Nephron (organoid): ENCODE results near the gene FXYD6.

Experiments
- H3K27ac Mint-ChIP-seq, 3 experiments: 2 replicates each; pipeline ENCODE4 v1.8.0; 2020; ENCODE audit warnings: mixed read lengths in 3 of 3, mild to moderate bottlenecking in 2 of 3, moderate library complexity in 1 of 3
- H3K27me3 Mint-ChIP-seq: 2 replicates; pipeline ENCODE4 v1.8.0; 2021; ENCODE audit warnings: low read depth, mild to moderate bottlenecking, moderate library complexity, mixed read lengths
- H3K36me3 Mint-ChIP-seq: 2 replicates; pipeline ENCODE4 v1.8.0; 2020; ENCODE audit warnings: low read depth, mixed read lengths
- H3K4me1 Mint-ChIP-seq: 2 replicates; pipeline ENCODE4 v1.8.0; 2020; ENCODE audit warnings: mixed read lengths
- H3K4me3 Mint-ChIP-seq, 3 experiments: 2 replicates each; pipeline ENCODE4 v1.8.0; 2020; ENCODE audit warnings: mild to moderate bottlenecking in 3 of 3, mixed read lengths in 3 of 3, moderate library complexity in 2 of 3
- H3K9me3 Mint-ChIP-seq: 2 replicates; pipeline ENCODE4 v1.8.0; 2020; ENCODE audit warnings: mixed read lengths
- CTCF ChIP-seq, 3 experiments: fragments of 200-600 bp; sonication (generic); IDR thresholded peaks; one replicate each; pipeline ENCODE4 v1.5.0; 2021; ENCODE audit warnings: antibody characterized with exemption in 3 of 3; ENCODE audit not compliant: unreplicated experiment in 3 of 3

The FXYD6 gene

GRCh38 chr11:117796872-117797529 lies 79.5 kb downstream of the FXYD6 start, which contains the start of gene DSCAML1:
DSCAML1 (minus strand) TSS chr11:117797216; CDS start chr11:117797079, 137 bp downstream.
- peaks cover 84% of the 10 kb centered on the region for H3K27me3 Mint-ChIP-seq
- H3K36me3 Mint-ChIP-seq: no peaks in the 10 kb centered on the region
- H3K9me3 Mint-ChIP-seq: no peaks in the 10 kb centered on the region
- peak within 1 kb of the TSS; percentile 74 to 84 (median 84) for H3K4me3 Mint-ChIP-seq
- no peak within 1 kb of the TSS for H3K27ac Mint-ChIP-seq
- TF ChIP-seq CTCF (IDR thresholded peaks at IDR 0.05; ENCODE audit: unreplicated experiment in 3 of 3): no peak
- peaks cover 39% of the 10 kb centered on the region for H3K4me1 Mint-ChIP-seq

- peak overlapping the region; percentile 73 to 82 (median 81) for H3K4me3 Mint-ChIP-seq
- H3K27ac Mint-ChIP-seq: no peak overlapping the region
- H3K36me3 Mint-ChIP-seq: no peaks in the 10 kb centered on the region
- H3K27me3 Mint-ChIP-seq: peaks cover 83% of the 10 kb centered on the region
- TF ChIP-seq CTCF (IDR thresholded peaks at IDR 0.05; ENCODE audit: unreplicated experiment in 3 of 3): no peak
- no peaks in the 10 kb centered on the region for H3K9me3 Mint-ChIP-seq
- peaks cover 43% of the 10 kb centered on the region for H3K4me1 Mint-ChIP-seq
These were observed 80.0 kb downstream of the FXYD6 start for GRCh38 chr11:117796456-117796871.

- H3K4me3 Mint-ChIP-seq: peak overlapping the region; percentile 73 to 82 (median 81)
- H3K27me3 Mint-ChIP-seq: peaks cover 85% of the 10 kb centered on the region
- H3K4me1 Mint-ChIP-seq: peaks cover 49% of the 10 kb centered on the region
- no peak overlapping the region for H3K27ac Mint-ChIP-seq
- TF ChIP-seq CTCF (IDR thresholded peaks at IDR 0.05; ENCODE audit: unreplicated experiment in 3 of 3): no peak
- no peaks in the 10 kb centered on the region for H3K36me3 Mint-ChIP-seq
- H3K9me3 Mint-ChIP-seq: no peaks in the 10 kb centered on the region
These were observed 80.6 kb downstream of the FXYD6 start for GRCh38 chr11:117795638-117796455.

- Mint-ChIP-seq H3K27ac (no peak overlapping the region), H3K4me3 (peak overlapping the region; percentile 73 to 82 (median 81))
These were observed 81.5 kb downstream of the FXYD6 start for GRCh38 chr11:117794772-117795629.

GRCh38 chr11:117794135-117794534 lies 82.3 kb downstream of the FXYD6 start:
- no peaks in the 10 kb centered on the region for H3K36me3 Mint-ChIP-seq
- H3K4me1 Mint-ChIP-seq: peaks cover 57% of the 10 kb centered on the region
- peak overlapping the region in 2 of 3 experiments; percentile 26 to 82 for H3K4me3 Mint-ChIP-seq
- no peaks in the 10 kb centered on the region for H3K9me3 Mint-ChIP-seq
- H3K27ac Mint-ChIP-seq: no peak overlapping the region
- no peak for TF ChIP-seq CTCF (IDR thresholded peaks at IDR 0.05; ENCODE audit: unreplicated experiment in 3 of 3)
- peaks cover 79% of the 10 kb centered on the region for H3K27me3 Mint-ChIP-seq

More at GRCh38 chr11:117794772-117795629, 81.5 kb downstream of the FXYD6 start:
- no peaks in the 10 kb centered on the region for H3K9me3 Mint-ChIP-seq
- H3K27me3 Mint-ChIP-seq: peaks cover 84% of the 10 kb centered on the region
- H3K4me1 Mint-ChIP-seq: peaks cover 57% of the 10 kb centered on the region
- no peaks in the 10 kb centered on the region for H3K36me3 Mint-ChIP-seq
- TF ChIP-seq CTCF (IDR thresholded peaks at IDR 0.05; ENCODE audit: unreplicated experiment in 3 of 3): no peak
